CD8-positive, alpha-beta memory T cell (primary cell): ENCODE data around the gene ELMO1. TPM values are rescaled to one million over a fixed set of nuclear protein-coding genes. Genes with fewer than 3 reads are reported as not detected.

Source experiments
- CTCF ChIA-PET: fragments of 350-600 bp; sonication (Branson Sonifier 250); formaldehyde crosslinking; loops from one replicate; lab custom pipeline; 2021; ENCODE audit warnings: antibody characterized with exemption; lab: Charles Lee
- POLR2A ChIA-PET: fragments of 350-600 bp; sonication (Branson Sonifier 250); formaldehyde crosslinking; loops from one replicate; lab custom pipeline; 2021; ENCODE audit warnings: antibody characterized with exemption; lab: Charles Lee
- DNase-seq, 5 donors: peaks; one replicate each; pipeline versions ENCODE4 v3.0.0 to v3.0.0-alpha.2; 2020 to 2022; ENCODE audit warnings: mixed read lengths in 1 of 5
- H3K27ac ChIP-seq: one replicate; pipeline ENCODE4 v1.7.0; 2013; ENCODE audit warnings: low read depth, mild to moderate bottlenecking, low read length, moderate library complexity
- H3K27me3 ChIP-seq: 2 replicates; pipeline ENCODE4 v1.7.0; 2013; ENCODE audit warnings: low read length, mild to moderate bottlenecking; ENCODE audit not compliant: insufficient read depth, poor library complexity, severe bottlenecking
- H3K36me3 ChIP-seq: 2 replicates; pipeline ENCODE4 v1.7.0; 2013; ENCODE audit warnings: mild to moderate bottlenecking, low read length, moderate library complexity; ENCODE audit not compliant: insufficient read depth
- H3K4me1 ChIP-seq: 2 replicates; pipeline ENCODE4 v1.7.0; 2013; ENCODE audit warnings: mild to moderate bottlenecking, low read length, moderate library complexity; ENCODE audit not compliant: insufficient read depth
- H3K4me3 ChIP-seq: 2 replicates; pipeline ENCODE4 v1.7.0; 2013; ENCODE audit warnings: mild to moderate bottlenecking, low read length
- H3K9me3 ChIP-seq: 2 replicates; pipeline ENCODE4 v1.7.0; 2013; ENCODE audit warnings: mild to moderate bottlenecking, low read length
- H3K27ac Mint-ChIP-seq, 8 donors: one replicate each; pipeline ENCODE4 v1.8.0; 2020 to 2021; ENCODE audit warnings: mixed read lengths in 8 of 8, mild to moderate bottlenecking in 6 of 8, inconsistent platforms in 3 of 8, moderate library complexity in 3 of 8
- H3K27me3 Mint-ChIP-seq, 2 donors: one replicate each; pipeline ENCODE4 v1.8.0; 2020 to 2021; ENCODE audit warnings: mixed read lengths in 2 of 2, mild to moderate bottlenecking in 1 of 2, moderate library complexity in 1 of 2
- H3K36me3 Mint-ChIP-seq, 3 donors: one replicate each; pipeline ENCODE4 v1.8.0; 2020 to 2021; ENCODE audit warnings: mixed read lengths in 3 of 3, inconsistent platforms in 1 of 3, mild to moderate bottlenecking in 1 of 3
- H3K4me1 Mint-ChIP-seq, 3 donors: one replicate each; pipeline ENCODE4 v1.8.0; 2020 to 2021; ENCODE audit warnings: mixed read lengths in 3 of 3, inconsistent platforms in 1 of 3, mild to moderate bottlenecking in 1 of 3
- H3K4me3 Mint-ChIP-seq, 7 donors: one replicate each; pipeline ENCODE4 v1.8.0; 2020 to 2021; ENCODE audit warnings: mixed read lengths in 7 of 7, mild to moderate bottlenecking in 6 of 7, moderate library complexity in 4 of 7, inconsistent platforms in 2 of 7
- H3K9me3 Mint-ChIP-seq, 5 donors: one replicate each; pipeline ENCODE4 v1.8.0; 2020 to 2022; ENCODE audit warnings: mixed read lengths in 5 of 5, mild to moderate bottlenecking in 3 of 5, moderate library complexity in 2 of 5, inconsistent platforms in 1 of 5
- polyA plus RNA-seq: library from polyadenylated mRNA; unstranded; fragments of 300-500 nt; fragmentation: Illumina TruSeq; gene quantifications from one replicate; pipeline ENCODE4 v1.2.3, GENCODE V29; 2021
- total RNA-seq, 2 experiments: library from RNA; stranded (reverse); gene quantifications; one replicate each; pipeline ENCODE4 v1.2.3, GENCODE V29; 2021

Gene ELMO1
- total and polyA plus RNA-seq, 3 experiments from 2014 or later, result 65.6 to 74.4 (median 66.2) TPM

- Histone ChIP-seq H3K27ac (no peak overlapping the region), H3K4me3 (peak overlapping the region; percentile 49), H3K27me3 (no peaks in the 10 kb centered on the region), H3K36me3 (no peaks in the 10 kb centered on the region), H3K4me1 (peaks cover 32% of the 10 kb centered on the region), H3K9me3 (no peaks in the 10 kb centered on the region)
- no peaks in the 10 kb centered on the region for H3K9me3 Mint-ChIP-seq
- CTCF ChIA-PET, result no interaction called here
- POLR2A ChIA-PET, result no interaction called here
- H3K4me3 Mint-ChIP-seq, result peak overlapping the region; percentile 72 to 84 (median 75)
- H3K4me1 Mint-ChIP-seq, result peaks cover 52 to 67% (median 65%) of the 10 kb centered on the region in 3 donors
- H3K27me3 Mint-ChIP-seq, result no peaks in the 10 kb centered on the region
- DNase-seq, result no peak
- peak overlapping the region; percentile 2 to 80 (median 48) for H3K27ac Mint-ChIP-seq
- peaks cover 4 to 13% (median 4%) of the 10 kb centered on the region in 3 donors for H3K36me3 Mint-ChIP-seq
Measured at GRCh38 chr7:37408291-37409228, 40.1 kb downstream of the ELMO1 start.

GRCh38 chr7:37405603-37406122, 43.0 kb downstream of the ELMO1 start:
- DNase-seq, result no peak
- H3K27me3 Mint-ChIP-seq, result no peaks in the 10 kb centered on the region
- no peak overlapping the region for H3K4me3 Mint-ChIP-seq
- ChIA-PET CTCF (no interaction called here), POLR2A (no interaction called here)
- no peaks in the 10 kb centered on the region for H3K27me3 ChIP-seq
- no peaks in the 10 kb centered on the region for H3K9me3 Mint-ChIP-seq
- peaks cover 36 to 55% (median 49%) of the 10 kb centered on the region in 3 donors for H3K4me1 Mint-ChIP-seq
- peaks cover 16% of the 10 kb centered on the region for H3K4me1 ChIP-seq
- H3K9me3 ChIP-seq, result no peaks in the 10 kb centered on the region
- no peak overlapping the region for H3K27ac Mint-ChIP-seq
- peaks cover 0 to 16% (median 0%) of the 10 kb centered on the region in 3 donors for H3K36me3 Mint-ChIP-seq
- no peak overlapping the region for H3K4me3 ChIP-seq
- H3K27ac ChIP-seq, result no peak overlapping the region
- H3K36me3 ChIP-seq, result no peaks in the 10 kb centered on the region

GRCh38 chr7:37405128-37405527, 43.5 kb downstream of the ELMO1 start:
- H3K4me1 ChIP-seq, result peaks cover 11% of the 10 kb centered on the region

GRCh38 chr7:37399876-37400421, 48.7 kb downstream of the ELMO1 start:
- peak overlapping the region in 1 of 8 donors; percentile 34 for H3K27ac Mint-ChIP-seq
- CTCF ChIA-PET, result no interaction called here
- H3K4me1 Mint-ChIP-seq, result peaks cover 37 to 63% (median 60%) of the 10 kb centered on the region in 3 donors

More at GRCh38 chr7:37405128-37405527, 43.5 kb downstream of the ELMO1 start:
- Mint-ChIP-seq H3K4me3 (no peak overlapping the region), H3K36me3 (peaks cover 0 to 16% (median 2%) of the 10 kb centered on the region in 3 donors), H3K27ac (no peak overlapping the region), H3K27me3 (no peaks in the 10 kb centered on the region), H3K9me3 (no peaks in the 10 kb centered on the region), H3K4me1 (peaks cover 33 to 53% (median 48%) of the 10 kb centered on the region in 3 donors)
- ChIA-PET CTCF (no interaction called here), POLR2A (no interaction called here)
- Histone ChIP-seq H3K27me3 (no peaks in the 10 kb centered on the region), H3K27ac (no peak overlapping the region), H3K9me3 (no peaks in the 10 kb centered on the region), H3K4me3 (no peak overlapping the region), H3K36me3 (no peaks in the 10 kb centered on the region)
- DNase-seq, result no peak

GRCh38 chr7:37398403-37398802, 50.3 kb downstream of the ELMO1 start:
- DNase-seq, result no peak
- ChIA-PET POLR2A (no interaction called here), CTCF (no interaction called here)
- Mint-ChIP-seq H3K27ac (no peak overlapping the region), H3K27me3 (no peaks in the 10 kb centered on the region), H3K4me3 (no peak overlapping the region), H3K9me3 (no peaks in the 10 kb centered on the region), H3K36me3 (peaks cover 0 to 10% (median 7%) of the 10 kb centered on the region in 3 donors), H3K4me1 (peaks cover 50 to 75% (median 75%) of the 10 kb centered on the region in 3 donors)
- H3K4me1 ChIP-seq, result peaks cover 12% of the 10 kb centered on the region
- no peaks in the 10 kb centered on the region for H3K9me3 ChIP-seq
- no peaks in the 10 kb centered on the region for H3K27me3 ChIP-seq
- H3K4me3 ChIP-seq, result no peak overlapping the region
- no peak overlapping the region for H3K27ac ChIP-seq
- H3K36me3 ChIP-seq, result no peaks in the 10 kb centered on the region

More at GRCh38 chr7:37399876-37400421, 48.7 kb downstream of the ELMO1 start:
- Histone ChIP-seq H3K4me1 (peaks cover 7% of the 10 kb centered on the region), H3K27me3 (no peaks in the 10 kb centered on the region), H3K27ac (no peak overlapping the region), H3K9me3 (no peaks in the 10 kb centered on the region), H3K36me3 (no peaks in the 10 kb centered on the region), H3K4me3 (no peak overlapping the region)
- H3K27me3 Mint-ChIP-seq, result no peaks in the 10 kb centered on the region
- H3K36me3 Mint-ChIP-seq, result peaks cover 0 to 7% (median 5%) of the 10 kb centered on the region in 3 donors
- no peak for DNase-seq
- H3K9me3 Mint-ChIP-seq, result no peaks in the 10 kb centered on the region
- no peak overlapping the region for H3K4me3 Mint-ChIP-seq
- POLR2A ChIA-PET, result no interaction called here

- Histone ChIP-seq H3K27me3 (no peaks in the 10 kb centered on the region), H3K9me3 (no peaks in the 10 kb centered on the region), H3K27ac (no peak overlapping the region), H3K4me3 (no peak overlapping the region), H3K36me3 (no peaks in the 10 kb centered on the region), H3K4me1 (peaks cover 27% of the 10 kb centered on the region)
- Mint-ChIP-seq H3K27me3 (no peaks in the 10 kb centered on the region), H3K36me3 (peaks cover 0 to 10% (median 1%) of the 10 kb centered on the region in 3 donors), H3K27ac (peak overlapping the region in 2 of 8 donors; percentile 2 to 40), H3K9me3 (no peaks in the 10 kb centered on the region), H3K4me3 (no peak overlapping the region), H3K4me1 (peaks cover 62 to 89% (median 82%) of the 10 kb centered on the region in 3 donors)
- DNase-seq, result no peak
- CTCF ChIA-PET, result no interaction called here
- POLR2A ChIA-PET, result no interaction called here
Measured at GRCh38 chr7:37395618-37396259, 52.9 kb downstream of the ELMO1 start.

- peaks cover 31% of the 10 kb centered on the region for H3K4me1 ChIP-seq
- peaks cover 67 to 89% (median 80%) of the 10 kb centered on the region in 3 donors for H3K4me1 Mint-ChIP-seq
- no peaks in the 10 kb centered on the region for H3K9me3 Mint-ChIP-seq
Measured at GRCh38 chr7:37394158-37394557, 54.5 kb downstream of the ELMO1 start.

More at GRCh38 chr7:37394158-37394557, 54.5 kb downstream of the ELMO1 start:
- CTCF ChIA-PET, result interaction anchor here (1.8 kb wide), 1 partner anchor 9 kb away, joined by 6 read pairs; no protein-coding TSS in a partner anchor
- Mint-ChIP-seq H3K36me3 (peaks cover 0 to 10% (median 3%) of the 10 kb centered on the region in 3 donors), H3K27me3 (no peaks in the 10 kb centered on the region), H3K27ac (peak overlapping the region in 2 of 8 donors; percentile 21 to 59), H3K4me3 (no peak overlapping the region)
- Histone ChIP-seq H3K27ac (no peak overlapping the region), H3K36me3 (no peaks in the 10 kb centered on the region), H3K4me3 (no peak overlapping the region), H3K9me3 (no peaks in the 10 kb centered on the region), H3K27me3 (no peaks in the 10 kb centered on the region)
- no peak for DNase-seq
- POLR2A ChIA-PET, result no interaction called here
